ENCODE measurements around the gene CBL. TPM values are rescaled to one million over a fixed set of nuclear protein-coding genes. Genes with fewer than 3 reads are reported as not detected.

Gene CBL
- total RNA-seq, 1 experiment from 2014 or later = 5.7 TPM

- H3K36me3 ChIP-seq = peaks cover 7% of the 10 kb centered on the region
- DNase-seq = no peak
- no peaks in the 10 kb centered on the region for H3K27me3 ChIP-seq
- H3K4me3 ChIP-seq = no peak overlapping the region
- no peaks in the 10 kb centered on the region for H3K9me3 ChIP-seq
Observed at GRCh38 chr11:119229741-119230140, 23.6 kb downstream of the CBL start.

- DNase-seq = no peak
- no peak overlapping the region for H3K4me3 ChIP-seq
- H3K9me3 ChIP-seq = no peaks in the 10 kb centered on the region
- H3K36me3 ChIP-seq = peaks cover 12% of the 10 kb centered on the region
- no peaks in the 10 kb centered on the region for H3K27me3 ChIP-seq
Observed at GRCh38 chr11:119236490-119236889, 30.4 kb downstream of the CBL start.

DNA sequence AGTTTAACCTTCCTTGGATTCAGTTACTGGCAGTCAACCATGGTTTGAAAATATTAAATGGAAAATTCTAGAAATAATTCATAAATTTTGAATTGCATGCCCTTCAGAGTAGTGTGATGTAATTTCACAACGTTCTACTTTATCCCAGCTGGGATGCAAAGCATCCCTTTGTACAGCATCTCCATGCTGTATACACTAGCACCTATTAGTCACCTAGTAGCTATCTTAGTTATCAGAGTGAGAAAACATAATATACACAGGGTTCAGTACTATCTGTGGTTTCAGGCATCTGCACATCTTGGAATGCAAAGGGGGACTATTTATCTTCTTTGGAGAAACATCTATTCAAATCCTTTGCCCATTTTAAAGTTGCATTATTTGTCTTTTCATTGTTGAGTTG lies 30.8 kb downstream of the CBL start:
- Histone ChIP-seq H3K4me3 (no peak overlapping the region), H3K36me3 (peaks cover 12% of the 10 kb centered on the region), H3K9me3 (no peaks in the 10 kb centered on the region), H3K27me3 (no peaks in the 10 kb centered on the region)
- no peak for DNase-seq

GRCh38 chr11:119237515-119237914 lies 31.4 kb downstream of the CBL start:
- DNase-seq = no peak
- Histone ChIP-seq H3K9me3 (no peaks in the 10 kb centered on the region), H3K36me3 (peaks cover 7% of the 10 kb centered on the region)

GRCh38 chr11:119248750-119249670 lies 42.9 kb downstream of the CBL start:
- no peak overlapping the region for H3K4me3 ChIP-seq
- H3K27me3 ChIP-seq = no peaks in the 10 kb centered on the region
- no peaks in the 10 kb centered on the region for H3K9me3 ChIP-seq
- peaks cover 6% of the 10 kb centered on the region for H3K36me3 ChIP-seq
- DNase-seq = no peak

More at GRCh38 chr11:119237515-119237914, 31.4 kb downstream of the CBL start:
- H3K4me3 ChIP-seq = no peak overlapping the region
- H3K27me3 ChIP-seq = no peaks in the 10 kb centered on the region

DNA sequence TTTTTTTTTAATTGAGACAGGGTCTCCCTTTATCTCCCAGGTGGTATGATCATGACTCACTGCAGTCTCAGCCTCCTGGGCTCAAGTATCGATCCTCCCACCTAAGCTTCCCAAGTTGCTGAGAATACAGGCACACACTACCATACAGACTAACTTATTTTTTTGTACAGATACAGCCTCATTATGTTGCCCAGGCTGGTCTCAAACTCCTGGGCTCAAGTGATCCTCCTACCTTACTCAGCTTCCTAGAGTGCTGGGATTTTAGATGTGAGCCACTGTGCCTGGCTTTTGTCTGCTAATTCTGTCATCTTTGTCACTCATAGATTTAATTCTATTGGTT lies 43.5 kb downstream of the CBL start:
- no peaks in the 10 kb centered on the region for H3K9me3 ChIP-seq
- H3K36me3 ChIP-seq = peaks cover 6% of the 10 kb centered on the region
- no peak for DNase-seq

GRCh38 chr11:119251114-119251513 lies 45.0 kb downstream of the CBL start:
- H3K36me3 ChIP-seq = peaks cover 6% of the 10 kb centered on the region
- H3K4me3 ChIP-seq = no peak overlapping the region
- DNase-seq = no peak
- no peaks in the 10 kb centered on the region for H3K9me3 ChIP-seq
- no peaks in the 10 kb centered on the region for H3K27me3 ChIP-seq

More for the DNA sequence above, 43.5 kb downstream of the CBL start:
- Histone ChIP-seq H3K4me3 (no peak overlapping the region), H3K27me3 (no peaks in the 10 kb centered on the region)

DNA sequence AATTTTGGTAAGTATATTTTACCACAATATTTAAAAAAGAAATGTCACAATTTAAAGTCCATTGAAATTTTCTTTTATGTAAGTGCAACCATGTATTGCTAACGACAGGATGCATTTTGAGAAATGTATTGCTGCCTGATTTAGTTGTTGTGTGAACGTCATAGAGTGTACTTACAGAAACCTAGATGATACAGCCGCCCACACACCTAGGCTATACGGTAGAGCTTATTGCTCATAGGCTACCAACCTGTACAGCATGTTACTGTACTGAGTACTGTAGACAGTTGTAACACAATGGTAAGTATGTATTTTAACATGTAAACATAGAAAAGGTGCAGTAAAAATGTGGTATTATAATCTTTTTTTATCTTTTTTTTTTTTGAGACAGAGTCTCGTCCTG lies 48.1 kb downstream of the CBL start:
- Histone ChIP-seq H3K9me3 (no peaks in the 10 kb centered on the region), H3K27me3 (no peaks in the 10 kb centered on the region), H3K4me3 (no peak overlapping the region), H3K36me3 (no peaks in the 10 kb centered on the region; the same call in none of the 2 replicates)
- no peak for DNase-seq

GRCh38 chr11:119258180-119258579 lies 52.0 kb downstream of the CBL start:
- no peaks in the 10 kb centered on the region; the same call in 1 of the 2 replicates for H3K36me3 ChIP-seq
- DNase-seq = no peak
- no peaks in the 10 kb centered on the region for H3K27me3 ChIP-seq
- no peak overlapping the region for H3K4me3 ChIP-seq
- H3K9me3 ChIP-seq = no peaks in the 10 kb centered on the region

DNA sequence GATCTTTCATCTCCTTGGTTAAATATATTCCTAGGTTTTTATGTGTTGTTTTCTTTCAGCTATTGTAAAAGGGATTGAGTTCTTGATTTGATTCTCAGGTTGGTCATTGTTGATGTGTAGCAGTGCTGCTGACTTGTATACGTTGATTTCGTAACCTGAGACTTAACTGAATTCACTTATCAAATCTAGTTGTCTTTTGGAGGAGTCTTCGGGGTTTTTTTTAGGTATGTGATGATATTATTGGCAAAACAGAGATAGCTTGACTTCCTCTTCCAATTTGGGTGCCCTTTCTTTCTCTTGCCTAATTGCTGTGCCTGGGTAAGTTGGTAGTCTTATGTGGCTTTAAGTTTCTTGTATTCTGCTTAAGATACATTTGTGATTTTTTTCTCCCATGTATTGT lies 52.8 kb downstream of the CBL start:
- H3K27me3 ChIP-seq = no peaks in the 10 kb centered on the region
- no peak overlapping the region for H3K4me3 ChIP-seq
- DNase-seq = no peak
- H3K36me3 ChIP-seq = no peaks in the 10 kb centered on the region; the same call in 1 of the 2 replicates
- H3K9me3 ChIP-seq = no peaks in the 10 kb centered on the region

- no peaks in the 10 kb centered on the region for H3K9me3 ChIP-seq
- no peaks in the 10 kb centered on the region for H3K27me3 ChIP-seq
- H3K4me3 ChIP-seq = no peak overlapping the region
- no peaks in the 10 kb centered on the region for H3K36me3 ChIP-seq
- DNase-seq = no peak
Observed at GRCh38 chr11:119262668-119263351, 56.7 kb downstream of the CBL start.

GRCh38 chr11:119263352-119263940 lies 57.3 kb downstream of the CBL start:
- Histone ChIP-seq H3K36me3 (no peaks in the 10 kb centered on the region; the same call in 1 of the 2 replicates), H3K9me3 (no peaks in the 10 kb centered on the region), H3K27me3 (no peaks in the 10 kb centered on the region), H3K4me3 (no peak overlapping the region)
- DNase-seq = no peak

DNA sequence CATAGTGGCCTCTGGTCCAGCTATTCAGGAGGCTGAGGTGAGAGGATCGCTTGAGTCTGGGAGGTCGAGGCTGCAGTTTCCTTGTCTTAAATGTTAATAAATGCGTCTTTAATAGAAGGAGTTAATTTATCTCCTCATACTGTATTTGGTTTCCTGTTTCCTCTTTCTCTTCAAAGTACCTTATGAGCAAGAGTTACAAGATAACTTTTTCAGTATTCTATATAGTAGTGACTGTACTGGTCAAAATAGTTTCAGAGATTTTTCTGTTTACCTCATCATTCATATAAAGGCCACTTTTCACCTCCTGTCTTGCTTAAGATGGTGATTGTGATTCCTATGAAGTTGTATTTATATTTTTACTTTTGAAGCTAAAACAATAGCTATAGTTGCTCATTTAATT lies 59.9 kb downstream of the CBL start:
- no peak for DNase-seq
- H3K36me3 ChIP-seq = no peaks in the 10 kb centered on the region; the same call in 1 of the 2 replicates
- H3K4me3 ChIP-seq = no peak overlapping the region
- H3K9me3 ChIP-seq = no peaks in the 10 kb centered on the region
- no peaks in the 10 kb centered on the region for H3K27me3 ChIP-seq

GRCh38 chr11:119266517-119267255 lies 60.5 kb downstream of the CBL start:
- DNase-seq = no peak
- no peaks in the 10 kb centered on the region; the same call in 1 of the 2 replicates for H3K36me3 ChIP-seq
- no peaks in the 10 kb centered on the region for H3K27me3 ChIP-seq
- H3K4me3 ChIP-seq = no peak overlapping the region
- H3K9me3 ChIP-seq = no peaks in the 10 kb centered on the region

DNA sequence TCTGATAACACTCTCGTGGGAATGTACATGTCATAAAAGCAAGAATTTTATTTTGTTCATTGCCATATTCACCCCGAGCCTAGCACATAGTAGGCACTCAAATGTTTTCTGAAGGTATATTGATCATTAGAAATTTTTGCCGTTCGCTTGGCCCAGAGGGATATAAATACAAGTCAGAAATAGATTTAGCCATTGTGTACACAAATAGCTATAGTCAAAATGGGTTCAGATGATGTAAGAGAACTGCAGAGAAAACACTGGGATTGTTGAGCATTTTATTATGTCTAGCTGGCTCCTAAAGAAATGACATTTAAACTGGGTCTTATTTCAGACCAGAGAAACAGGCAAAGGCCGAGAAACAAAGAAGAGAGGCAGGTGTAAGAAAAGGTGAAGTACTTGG lies 61.5 kb downstream of the CBL start:
- no peaks in the 10 kb centered on the region for H3K9me3 ChIP-seq
- no peak overlapping the region for H3K4me3 ChIP-seq
- H3K36me3 ChIP-seq = peaks cover 4% of the 10 kb centered on the region
- H3K27me3 ChIP-seq = no peaks in the 10 kb centered on the region
- no peak for DNase-seq

GRCh38 chr11:119273721-119274120 lies 67.6 kb downstream of the CBL start:
- DNase-seq = no peak
- no peak overlapping the region for H3K4me3 ChIP-seq
- H3K9me3 ChIP-seq = no peaks in the 10 kb centered on the region
- peaks cover 38% of the 10 kb centered on the region for H3K36me3 ChIP-seq
- no peaks in the 10 kb centered on the region for H3K27me3 ChIP-seq

DNA sequence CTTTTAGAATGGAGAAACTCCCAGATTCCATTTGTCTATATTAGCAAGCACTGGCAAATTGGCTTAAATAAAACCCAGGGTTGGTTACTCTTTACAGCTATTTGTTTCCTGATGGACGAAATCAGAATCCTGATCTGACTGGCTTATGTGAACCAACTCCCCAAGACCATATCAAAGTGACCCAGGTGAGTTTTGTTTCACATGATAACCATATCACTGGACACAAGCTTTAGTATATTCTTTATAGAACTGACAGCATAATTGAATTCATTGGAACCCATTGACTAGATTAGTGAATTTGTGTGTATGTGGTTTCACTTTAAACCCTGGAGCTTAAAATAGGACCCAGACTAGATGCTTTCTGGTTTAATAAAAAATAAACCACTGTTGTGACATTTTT lies 71.5 kb downstream of the CBL start:
- peaks cover 40% of the 10 kb centered on the region for H3K36me3 ChIP-seq
- no peak for DNase-seq

More for the DNA sequence above, 71.5 kb downstream of the CBL start:
- Histone ChIP-seq H3K4me3 (no peak overlapping the region), H3K9me3 (no peaks in the 10 kb centered on the region), H3K27me3 (no peaks in the 10 kb centered on the region)

Data from MG63 (cell line).